ENCODE results near the gene SLC9A3.

SLC9A3 gene

DNA sequence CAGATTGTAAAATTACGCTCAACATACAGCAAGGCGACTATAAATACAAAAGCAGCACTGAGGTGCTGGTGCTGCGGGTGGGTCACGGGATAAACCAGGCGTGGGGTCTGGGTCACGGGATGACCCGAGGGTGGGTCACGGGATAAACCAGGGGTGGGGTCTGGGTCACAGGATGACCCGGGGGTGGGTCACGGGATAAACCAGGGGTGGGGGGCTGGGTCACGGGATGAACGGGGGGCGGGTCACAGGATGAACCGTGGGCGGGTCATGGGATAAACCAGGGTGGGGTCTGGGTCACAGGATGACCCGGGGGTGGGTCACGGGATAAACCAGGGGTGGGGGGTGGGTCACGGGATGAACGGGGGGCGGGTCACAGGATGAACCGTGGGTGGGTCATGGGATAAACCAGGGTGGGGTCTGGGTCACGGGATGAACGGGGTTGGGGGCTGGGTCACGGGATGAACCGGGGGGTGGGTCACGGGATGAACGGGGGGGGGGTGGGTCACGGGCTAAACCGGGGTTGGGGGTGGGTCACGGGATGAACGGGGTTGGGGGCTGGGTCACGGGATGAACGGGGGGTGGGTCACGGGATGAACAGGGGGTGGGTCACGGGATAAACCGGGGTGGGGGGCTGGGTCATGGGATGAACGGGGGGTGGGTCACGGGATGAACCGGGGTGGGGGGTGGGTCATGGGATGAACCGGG is 30.2 kb upstream of the SLC9A3 start:
- no peak for DNase-seq

GRCh38 chr5:553874-554273 is 29.6 kb upstream of the SLC9A3 start:
- DNase-seq = no peak

DNA sequence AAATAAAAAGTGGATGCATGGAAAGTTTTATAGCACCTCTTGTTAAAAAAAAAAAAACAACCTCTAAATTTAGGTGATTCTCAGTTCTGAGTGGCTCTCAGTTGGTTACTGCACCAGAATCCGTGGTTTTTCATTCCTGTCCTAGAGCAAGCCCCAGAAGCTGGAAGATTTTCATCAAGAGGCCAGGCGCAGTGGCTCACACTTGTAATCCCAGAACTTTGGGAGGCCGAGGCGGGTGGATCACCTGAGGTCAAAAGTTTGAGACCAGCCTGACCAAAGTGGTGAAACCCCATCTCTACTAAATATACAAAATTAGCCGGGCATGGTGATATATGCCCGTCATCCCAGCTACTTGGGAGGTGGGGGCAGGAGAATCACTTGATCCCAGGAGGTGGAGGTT is 27.2 kb upstream of the SLC9A3 start:
- no peak for DNase-seq

- DNase-seq = no peak
Observed at GRCh38 chr5:549229-549628, 25.0 kb upstream of the SLC9A3 start.

GRCh38 chr5:548256-548655 is 24.0 kb upstream of the SLC9A3 start:
- DNase-seq = no peak

- DNase-seq = no peak
Observed at GRCh38 chr5:547086-547924, 23.1 kb upstream of the SLC9A3 start.

DNA sequence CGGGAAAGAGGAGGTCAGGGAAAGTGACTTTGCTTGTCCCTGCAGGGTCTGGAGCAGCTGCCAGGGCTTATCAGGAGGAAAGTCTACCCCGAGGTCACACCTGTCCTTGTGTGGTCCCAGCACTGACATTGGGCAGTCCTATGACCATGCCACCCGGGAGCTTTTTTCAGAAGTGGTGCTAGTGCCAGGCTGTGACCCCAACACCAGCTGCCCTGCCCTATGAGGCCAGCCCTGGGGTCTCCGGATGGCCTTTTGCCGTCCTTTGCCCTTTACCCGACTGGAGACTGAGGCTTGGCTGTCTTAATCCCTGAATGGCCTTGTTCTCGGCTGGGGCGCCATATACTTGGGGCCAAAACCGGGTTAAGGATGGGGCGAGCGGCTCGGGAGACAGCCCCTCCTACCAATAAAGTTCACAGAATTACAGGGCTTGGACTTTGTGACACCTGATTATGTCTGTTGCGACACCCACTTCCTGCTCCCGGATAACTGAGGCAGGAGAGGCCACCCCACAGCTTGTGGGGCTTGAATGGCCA is 22.2 kb upstream of the SLC9A3 start:
- DNase-seq = no peak

DNA sequence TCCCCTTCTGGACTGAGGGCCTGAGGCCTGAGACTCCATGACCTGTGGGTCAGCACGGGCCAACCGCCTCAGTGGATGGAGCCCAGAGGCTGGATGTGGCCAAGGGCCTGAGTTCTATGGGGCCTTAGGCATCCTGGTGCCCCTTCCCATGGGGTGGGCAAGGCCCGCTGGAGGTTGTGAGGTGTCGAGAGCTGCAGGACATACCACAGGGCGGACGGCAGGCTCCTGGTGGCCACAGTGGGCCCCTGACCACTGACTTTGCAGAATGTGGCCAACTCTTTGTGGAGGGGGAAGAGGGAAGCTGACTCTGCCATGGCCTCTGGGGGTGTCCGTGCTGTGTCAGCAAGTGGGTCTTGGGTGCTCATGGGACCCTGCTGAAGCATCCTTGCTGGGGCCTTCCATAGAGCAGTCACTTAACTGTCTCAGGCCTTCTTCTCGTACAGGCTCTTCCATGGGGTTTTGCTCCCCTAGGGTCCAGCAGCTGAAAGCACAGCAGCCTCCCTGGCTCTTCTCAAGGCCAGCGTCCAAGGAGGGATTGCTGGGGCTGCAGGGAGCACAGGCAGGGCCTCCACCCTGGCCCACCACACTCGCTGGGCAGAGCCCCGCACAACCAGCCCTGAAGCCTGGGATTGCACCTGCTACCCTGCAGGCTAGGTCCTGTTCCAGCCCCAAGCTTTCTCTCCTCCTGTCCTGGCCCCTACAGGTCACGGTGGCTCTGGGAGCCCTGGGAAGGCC is 21.6 kb upstream of the SLC9A3 start:
- no peak for DNase-seq

DNA sequence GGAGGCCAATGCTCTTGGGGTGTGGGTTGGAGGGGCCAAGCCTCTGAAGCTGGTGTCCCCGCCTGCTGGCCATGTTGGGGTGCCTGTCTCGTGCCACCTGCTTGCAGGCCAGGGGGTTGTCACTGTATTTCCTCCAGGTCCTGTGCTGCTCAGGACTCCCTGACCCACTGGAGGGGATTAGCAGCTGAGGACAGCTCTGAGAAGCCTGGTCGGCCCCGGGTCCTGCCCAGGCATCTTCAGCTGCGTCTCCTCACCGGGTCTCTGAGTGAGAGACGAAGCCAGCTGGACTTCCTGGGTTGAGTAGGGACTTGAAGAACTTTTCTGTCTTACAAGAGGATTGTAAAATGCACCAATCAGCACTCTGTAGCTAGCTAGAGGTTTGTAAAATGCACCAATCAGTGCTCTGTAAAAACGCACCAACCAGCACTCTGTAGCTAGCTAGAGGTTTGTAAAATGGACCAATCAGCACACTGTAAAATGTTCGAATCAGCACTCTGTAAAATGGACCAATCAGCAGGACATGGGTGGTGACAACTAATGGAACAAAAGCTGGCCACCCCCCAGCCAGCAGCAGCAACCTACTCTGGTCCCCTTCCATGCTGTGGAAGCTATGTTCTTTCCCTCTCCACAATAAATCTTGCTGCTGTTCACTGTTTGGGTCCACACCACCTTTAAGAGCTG is 20.6 kb upstream of the SLC9A3 start:
- DNase-seq = no peak

GRCh38 chr5:543755-544674 is 19.8 kb upstream of the SLC9A3 start:
- DNase-seq = no peak

DNA sequence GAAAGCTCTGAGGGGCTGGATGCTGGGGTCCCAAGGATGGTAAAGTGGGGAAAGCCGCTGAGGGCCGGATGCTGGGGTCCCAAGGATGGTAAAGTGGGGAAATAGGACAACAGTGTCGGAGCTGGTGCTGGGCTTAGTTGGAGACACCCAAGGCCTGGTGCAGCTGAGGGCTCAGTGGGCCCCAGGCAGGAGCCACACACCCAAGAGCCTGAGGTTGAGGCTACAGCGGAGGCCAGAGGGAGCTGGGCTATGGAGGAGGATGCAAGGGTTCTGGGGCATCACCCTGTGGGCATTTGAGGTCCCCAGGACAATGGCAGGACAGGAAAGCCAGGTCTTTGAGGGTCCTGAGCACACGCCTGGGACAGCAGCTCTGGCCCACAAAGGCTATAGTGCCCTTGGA is 19.1 kb upstream of the SLC9A3 start:
- no peak for DNase-seq

- no peak for DNase-seq
Observed at GRCh38 chr5:542319-543311, 18.4 kb upstream of the SLC9A3 start.

DNA sequence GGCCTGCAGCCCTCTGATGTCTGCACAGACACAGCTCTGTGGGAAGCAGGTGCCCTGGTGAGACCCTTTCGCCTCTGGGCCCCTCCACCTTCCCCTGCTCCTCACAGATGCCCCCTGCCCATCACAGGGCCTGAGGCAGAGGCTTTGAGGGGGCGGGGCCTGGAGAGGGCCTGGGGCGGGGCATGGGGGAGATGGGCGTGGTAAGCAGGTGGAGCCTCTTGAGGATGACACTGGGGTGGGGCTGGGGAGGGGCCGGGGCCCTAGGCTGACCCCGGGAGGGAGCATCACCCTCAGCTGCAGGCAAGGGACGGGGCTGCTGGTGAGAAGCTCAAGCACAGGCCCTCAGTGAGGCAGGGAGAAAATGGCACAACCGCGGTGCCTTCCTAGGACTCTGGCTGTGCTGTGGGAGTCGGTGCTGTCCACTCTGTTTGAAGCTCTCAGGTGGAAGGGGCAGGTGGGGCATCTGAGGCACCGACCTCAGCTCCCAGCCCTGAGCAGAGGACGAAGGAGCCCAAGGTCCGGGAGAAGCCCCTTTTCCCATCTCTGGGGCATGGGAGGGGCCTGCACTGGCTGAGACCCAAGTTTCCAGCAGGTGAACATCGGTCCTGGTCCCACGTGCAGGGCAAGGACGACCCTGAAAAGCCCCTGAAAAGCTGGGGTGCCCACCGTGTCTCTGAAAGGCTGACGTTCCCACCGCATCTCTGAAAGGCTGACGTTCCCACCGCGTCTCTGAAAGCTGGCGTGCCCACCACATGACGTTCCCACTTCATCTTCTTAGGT is 17.5 kb upstream of the SLC9A3 start:
- no peak for DNase-seq

DNA sequence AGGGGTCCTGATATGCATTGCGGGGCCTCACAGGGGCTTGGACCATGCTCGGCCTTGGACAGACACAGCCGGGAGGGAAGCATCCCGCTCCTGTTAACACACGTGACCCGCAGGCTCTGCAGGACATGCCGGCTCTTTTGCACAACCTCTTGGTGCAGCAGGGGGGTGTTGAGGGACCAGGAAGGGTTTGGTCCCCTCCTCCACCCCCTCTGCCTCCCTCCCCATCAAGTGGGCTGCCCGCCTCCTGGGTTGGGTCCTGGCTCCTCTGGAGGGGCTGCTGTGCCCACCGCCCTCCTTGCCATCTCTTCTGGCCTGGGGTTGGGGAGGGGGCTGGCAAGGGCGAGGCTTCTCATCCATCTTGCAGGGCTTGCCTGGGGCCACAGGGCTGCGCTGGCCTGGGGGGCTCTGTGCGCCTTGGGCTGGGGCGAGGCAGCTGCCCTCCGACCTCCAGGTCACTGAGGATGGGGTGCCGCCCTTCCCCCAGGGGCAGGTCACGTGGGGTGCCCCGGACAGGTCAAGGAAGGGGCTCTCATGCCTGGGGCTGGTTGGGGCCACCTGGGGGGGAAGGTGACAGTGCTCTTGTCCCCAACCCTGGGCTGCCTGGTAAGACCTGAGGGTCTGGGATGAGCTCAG is 16.8 kb upstream of the SLC9A3 start:
- no peak for DNase-seq

DNA sequence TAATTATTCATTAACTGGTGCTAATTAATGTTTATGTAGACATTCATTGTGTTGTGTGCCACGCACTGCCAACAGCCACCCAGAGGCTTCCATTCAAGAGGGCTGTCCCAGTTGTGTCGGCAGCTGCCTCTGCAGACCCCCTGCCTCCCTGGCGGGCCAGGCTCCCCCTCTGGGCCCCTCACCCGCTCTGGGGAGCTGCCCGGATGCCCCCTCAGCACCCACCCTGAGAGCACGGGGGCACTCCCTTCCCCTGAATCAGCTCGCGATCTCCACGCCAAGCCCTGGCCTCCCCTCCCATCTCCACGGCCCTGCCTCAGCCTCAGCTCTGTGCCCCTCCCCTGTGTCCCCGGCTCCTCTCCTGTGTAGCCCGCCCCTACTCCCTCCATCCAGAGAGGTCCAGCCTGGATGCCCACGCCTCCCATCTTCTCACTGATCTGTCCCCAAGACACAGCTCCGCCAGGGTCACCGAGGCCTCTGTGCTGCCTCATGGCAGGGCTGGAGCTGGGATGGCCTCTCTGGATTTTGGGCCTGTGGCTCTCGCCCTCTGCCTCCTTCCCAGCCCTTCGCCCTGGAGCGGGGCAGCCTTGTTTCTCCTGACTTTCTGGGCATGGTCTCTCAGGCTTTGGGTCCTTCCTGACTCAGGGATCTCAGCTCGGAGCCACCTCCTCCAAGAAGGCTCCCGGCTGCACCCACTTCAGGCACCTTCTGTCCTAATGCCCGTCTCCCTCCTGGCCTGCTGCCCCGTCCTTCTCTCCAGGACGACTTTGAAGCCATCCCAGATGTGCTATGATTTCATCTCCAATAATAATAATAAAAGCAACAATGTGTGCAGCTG is 16.0 kb upstream of the SLC9A3 start:
- DNase-seq = no peak

DNA sequence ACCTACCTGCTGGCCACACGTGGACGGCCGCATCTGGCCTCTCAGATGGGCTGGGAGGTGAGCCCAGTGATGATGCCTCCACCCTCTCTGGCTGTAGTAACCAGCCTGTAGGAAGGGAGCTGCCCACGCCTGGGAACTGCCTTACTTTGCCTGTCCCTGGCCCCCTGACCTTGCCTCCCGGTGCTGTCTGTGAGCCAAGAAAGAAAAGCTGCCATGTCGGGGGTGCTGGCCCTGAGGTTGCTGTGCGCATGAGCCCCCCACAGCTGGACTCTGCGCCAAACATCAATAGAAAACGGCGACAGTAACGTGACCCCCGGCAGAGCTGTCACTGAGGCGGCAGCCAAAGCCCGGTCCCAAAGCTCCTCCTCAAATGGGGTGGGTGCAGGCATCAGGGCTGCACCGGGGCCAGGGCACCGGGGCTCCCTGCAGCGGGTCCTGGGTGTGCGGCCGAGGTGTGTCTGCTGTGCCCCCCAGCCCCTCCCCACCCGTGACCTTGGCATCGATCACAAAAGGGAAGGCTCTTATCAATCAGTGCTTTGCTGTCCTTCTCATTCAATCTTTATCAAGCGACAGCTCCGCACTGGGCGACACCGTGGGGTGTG is 15.3 kb upstream of the SLC9A3 start:
- DNase-seq = no peak

- DNase-seq = no peak
Observed at GRCh38 chr5:538801-539468, 14.7 kb upstream of the SLC9A3 start.
